HepG2 (cell line): ENCODE data around the gene SIDT1. TPM values are rescaled to one million over a fixed set of nuclear protein-coding genes. Genes with fewer than 3 reads are reported as not detected.

Source experiments
- ATAC-seq: fragments of 200-7000 bp; cut with Tn5 transposase; 3 replicates; pipeline ENCODE4 v1.9.1; 2020; ENCODE audit warnings: mild to moderate bottlenecking, moderate library complexity
- BruUV-seq: library from RNA; stranded (reverse); fragments of 400-500 nt; replicated peaks from 2 replicates; lab custom pipeline; 2021; lab: Mats Ljungman, UMichigan
- CTCF ChIA-PET: fragments of 300-600 bp; formaldehyde crosslinking; extraction: SDS; loops from one replicate; lab custom pipeline; 2021; ENCODE audit warnings: low total read pairs, inconsistent platforms, low intra/inter-chr PET ratio; lab: Yijun Ruan, JAX
- POLR2A ChIA-PET: fragments of 350-600 bp; sonication (Branson Sonifier 250); formaldehyde crosslinking; loops from one replicate; lab custom pipeline; 2020; ENCODE audit warnings: antibody characterized with exemption, inconsistent platforms; lab: Yijun Ruan, JAX
- DNase-seq: peaks from one replicate; pipeline ENCODE4 v3.0.0-alpha.2; 2015; ENCODE audit warnings: low spot score
- FAIRE-seq: peaks from 3 replicates; lab custom pipeline; 2011; peaks lifted over from hg19 to GRCh38; lab: Jason Lieb, UNC
- H2AFZ ChIP-seq: one replicate; pipeline ENCODE4 v1.6.1; 2011; ENCODE audit warnings: low read length, inconsistent platforms
- H3K27ac ChIP-seq: fragments of 300-600 bp; 3 replicates; pipeline ENCODE4 v1.8.0; 2011; ENCODE audit warnings: mixed run types, mild to moderate bottlenecking, mixed read lengths, low read length, inconsistent platforms; ENCODE audit not compliant: insufficient read depth; ENCODE audit errors: extremely low read length
- H3K27me3 ChIP-seq, 2 experiments: fragments of 200-600 bp in 1 of 2; 2 replicates in 1 of 2; 3 replicates in 1 of 2; pipeline versions ENCODE4 v1.6.0 to v1.8.0; 2011; ENCODE audit warnings: low read length in 2 of 2, mild to moderate bottlenecking in 2 of 2, moderate library complexity in 2 of 2, inconsistent platforms in 1 of 2; ENCODE audit not compliant: insufficient read depth in 2 of 2, control insufficient read depth in 1 of 2
- H3K36me3 ChIP-seq, 2 experiments: fragments of 200-600 bp in 1 of 2; replicated peaks in 1 of 2; 2 replicates in 1 of 2; 3 replicates in 1 of 2; pipeline versions ENCODE4 v1.5.1 to v1.8.0; 2011; ENCODE audit warnings: low read length in 2 of 2, inconsistent platforms in 1 of 2; ENCODE audit not compliant: insufficient read depth in 2 of 2, control insufficient read depth in 1 of 2
- H3K4me1 ChIP-seq: 2 replicates; pipeline ENCODE4 v1.5.1; 2012; ENCODE audit warnings: low read length, inconsistent platforms; ENCODE audit not compliant: insufficient read depth
- H3K4me2 ChIP-seq: 2 replicates; pipeline ENCODE4 v1.6.0; 2011; ENCODE audit warnings: low read depth, low read length, inconsistent platforms
- H3K4me3 ChIP-seq, 3 experiments: fragments of 200-600 bp in 1 of 3; sonication (generic), shearing (Covaris generic) in 1 of 3; replicated peaks in 1 of 3; 2 replicates each; pipeline ENCODE4 v1.5.1; 2011 to 2016; ENCODE audit warnings: low read length in 3 of 3, inconsistent platforms in 2 of 3, low read depth in 2 of 3, mild to moderate bottlenecking in 2 of 3, control low read depth in 1 of 3, mixed read lengths in 1 of 3; ENCODE audit not compliant: insufficient read depth in 1 of 3
- H3K79me2 ChIP-seq: one replicate; pipeline ENCODE4 v1.6.1; 2011; ENCODE audit warnings: low read length, inconsistent platforms; ENCODE audit not compliant: insufficient read depth
- H3K9ac ChIP-seq: 2 replicates; pipeline ENCODE4 v1.6.0; 2011; ENCODE audit warnings: mild to moderate bottlenecking, low read depth, low read length, inconsistent platforms; ENCODE audit not compliant: insufficient read depth
- H3K9me3 ChIP-seq: 2 replicates; pipeline ENCODE4 v1.5.1; 2012; ENCODE audit warnings: mild to moderate bottlenecking, low read length
- H4K20me1 ChIP-seq: 2 replicates; pipeline ENCODE4 v1.6.0; 2011; ENCODE audit warnings: inconsistent platforms, mild to moderate bottlenecking, low read length, moderate library complexity; ENCODE audit not compliant: insufficient read depth
- FOSL1 ChIP-seq: sonication (generic); formaldehyde crosslinking; IDR thresholded peaks from 2 replicates; pipeline ENCODE4 v1.9.0; 2021; ENCODE audit warnings: missing genetic modification reagents, borderline replicate concordance
- IRX3 ChIP-seq: sonication (generic); formaldehyde crosslinking; IDR thresholded peaks from 2 replicates; pipeline ENCODE4 v1.8.1; 2023; ENCODE audit warnings: mild to moderate bottlenecking, low read depth, missing genetic modification reagents, borderline replicate concordance
- KLF13 ChIP-seq: sonication (generic); formaldehyde crosslinking; IDR thresholded peaks from 2 replicates; pipeline ENCODE4 v1.4.0; 2020; ENCODE audit warnings: mild to moderate bottlenecking, missing genetic modification reagents
- NCOA5 ChIP-seq: sonication (generic); formaldehyde crosslinking; IDR thresholded peaks from 2 replicates; pipeline ENCODE4 v1.4.0; 2020; ENCODE audit warnings: missing genetic modification reagents
- RBFOX2 ChIP-seq: fragments of 200-400 bp; formaldehyde crosslinking; IDR thresholded peaks from 2 replicates; pipeline ENCODE4 v1.6.1; 2017; ENCODE audit warnings: low read depth, mild to moderate bottlenecking, low read length
- SNAPC2 ChIP-seq: sonication (generic); formaldehyde crosslinking; IDR thresholded peaks from 2 replicates; pipeline ENCODE4 v1.8.1; 2022; ENCODE audit warnings: mild to moderate bottlenecking, missing genetic modification reagents
- TP53 ChIP-seq: sonication (generic); formaldehyde crosslinking; conservative IDR thresholded peaks from 2 replicates; pipeline ENCODE4 v1.4.0; 2020; ENCODE audit warnings: missing genetic modification reagents
- ZNF143 ChIP-seq: sonication (generic); formaldehyde crosslinking; IDR thresholded peaks from 2 replicates; pipeline ENCODE4 v1.4.0; 2020; ENCODE audit warnings: missing genetic modification reagents
- ZNF224 ChIP-seq: sonication (generic); formaldehyde crosslinking; IDR thresholded peaks from 2 replicates; pipeline ENCODE4 v1.5.0; 2020; ENCODE audit warnings: mild to moderate bottlenecking, missing genetic modification reagents
- ZNF256 ChIP-seq: sonication (generic); formaldehyde crosslinking; conservative IDR thresholded peaks from 2 replicates; pipeline ENCODE4 v1.4.0; 2020; ENCODE audit warnings: missing genetic modification reagents
- ZNF839 ChIP-seq: sonication (generic); formaldehyde crosslinking; IDR thresholded peaks from 2 replicates; pipeline ENCODE4 v1.4.0; 2020; ENCODE audit warnings: missing genetic modification reagents, mild to moderate bottlenecking, borderline replicate concordance
- WGBS: methylation state at CpG from one replicate; pipeline ENCODE4 v1.1.6; 2017; ENCODE audit warnings: low lambda C conversion rate; 5-methylcytosine and 5-hydroxymethylcytosine counted together
- in situ Hi-C: cut with HindIII; loops from 2 replicates; pipeline ENCODE4 v1.10.0; 2017; ENCODE audit warnings: low pct_unique_long_range_greater_than_20kb; ENCODE audit not compliant: extremely low pct_ligation_motif_present
- intact Hi-C: fragments of 100-400 bp; cut with micrococcal nuclease; formaldehyde crosslinking; loops from one replicate; pipeline ENCODE4 v1.10.0; 2022; ENCODE audit not compliant: unreplicated experiment
- polyA plus RNA-seq, 8 experiments: library from polyadenylated mRNA; depleted of rRNA in 3 of 8; stranded (reverse) in 7 of 8; unstranded in 1 of 8; fragments of >200 nt; fragmentation: Illumina TruSeq in 4 of 8; extraction: Trizol in 4 of 8; gene quantifications; 2 replicates each; pipeline versions ENCODE4 v1.2.1 to v1.2.3, GENCODE V29; 2011 to 2016; ENCODE audit warnings: low read depth in 4 of 8, missing spikeins in 1 of 8, mixed read lengths in 1 of 8; ENCODE audit not compliant: insufficient read depth in 1 of 8
- total RNA-seq, 5 experiments: library from RNA; depleted of rRNA; stranded (reverse); fragments of >200 nt; fragmentation: Illumina TruSeq; extraction: Trizol; gene quantifications; 2 replicates each; pipeline ENCODE4 v1.2.3, GENCODE V29; 2016; ENCODE audit warnings: low read depth in 1 of 5
- TF ChIP-seq, protein P1 (sequence below): sonication (generic); formaldehyde crosslinking; IDR thresholded peaks from 2 replicates; pipeline ENCODE4 v1.8.1; 2023; ENCODE audit warnings: mild to moderate bottlenecking, inconsistent platforms, moderate library complexity, missing genetic modification reagents, borderline replicate concordance
- TF ChIP-seq, protein P2 (sequence below): sonication (generic); formaldehyde crosslinking; IDR thresholded peaks from 2 replicates; pipeline ENCODE4 v1.8.1; 2023; ENCODE audit warnings: mild to moderate bottlenecking, missing genetic modification reagents
- TF ChIP-seq, protein P3 (sequence below): sonication (generic); formaldehyde crosslinking; IDR thresholded peaks from 2 replicates; pipeline ENCODE4 v1.4.0; 2020; ENCODE audit warnings: mild to moderate bottlenecking, low read depth, missing genetic modification reagents
- TF ChIP-seq, protein P4 (sequence below): IDR thresholded peaks from 2 replicates; pipeline ENCODE4 v1.6.1; 2016; ENCODE audit warnings: missing genetic modification reagents, missing compliant biosample characterization

Gene SIDT1
- total and polyA plus RNA-seq, 2 of the 13 experiments (the other 11 are each of a cell fraction or from before 2014, with no cell fraction given), result 0.07 TPM

DNA sequence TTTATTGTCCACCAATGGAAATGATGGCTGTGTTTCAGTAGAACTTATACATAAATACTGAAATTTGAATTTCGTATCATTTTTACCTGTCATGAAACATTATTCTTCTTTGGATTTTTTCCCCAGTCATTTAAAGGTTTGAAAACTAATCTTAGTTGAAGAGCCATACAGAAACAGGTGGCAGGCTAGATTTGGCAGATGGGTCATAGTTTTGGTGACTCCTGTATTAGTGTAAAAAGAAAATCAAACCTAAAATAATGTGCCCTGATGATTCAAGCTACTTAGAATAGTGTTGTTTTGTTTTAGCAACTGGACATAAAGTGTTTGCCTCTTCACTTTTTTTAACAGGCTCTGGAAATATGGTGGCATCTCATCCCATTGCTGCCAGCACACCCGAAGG is 68.9 kb downstream of the SIDT1 start:
- intact Hi-C loops, result no loop called here
- TF ChIP-seq ZNF143, result no peak
- TF ChIP-seq, protein P1, sequence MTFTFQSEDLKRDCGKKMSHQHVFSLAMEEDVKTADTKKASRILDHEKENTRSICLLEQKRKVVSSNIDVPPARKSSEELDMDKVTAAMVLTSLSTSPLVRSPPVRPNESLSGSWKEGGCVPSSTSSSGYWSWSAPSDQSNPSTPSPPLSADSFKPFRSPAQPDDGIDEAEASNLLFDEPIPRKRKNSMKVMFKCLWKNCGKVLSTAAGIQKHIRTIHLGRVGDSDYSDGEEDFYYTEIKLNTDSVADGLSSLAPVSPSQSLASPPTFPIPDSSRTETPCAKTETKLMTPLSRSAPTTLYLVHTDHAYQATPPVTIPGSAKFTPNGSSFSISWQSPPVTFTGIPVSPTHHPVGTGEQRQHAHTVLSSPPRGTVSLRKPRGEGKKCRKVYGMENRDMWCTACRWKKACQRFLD (CRISPR knock-in tag), result no peak
- TF ChIP-seq, protein P2, sequence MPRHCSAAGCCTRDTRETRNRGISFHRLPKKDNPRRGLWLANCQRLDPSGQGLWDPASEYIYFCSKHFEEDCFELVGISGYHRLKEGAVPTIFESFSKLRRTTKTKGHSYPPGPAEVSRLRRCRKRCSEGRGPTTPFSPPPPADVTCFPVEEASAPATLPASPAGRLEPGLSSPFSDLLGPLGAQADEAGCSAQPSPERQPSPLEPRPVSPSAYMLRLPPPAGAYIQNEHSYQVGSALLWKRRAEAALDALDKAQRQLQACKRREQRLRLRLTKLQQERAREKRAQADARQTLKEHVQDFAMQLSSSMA (CRISPR knock-in tag), result no peak
- no peak for TF ChIP-seq NCOA5
- TF ChIP-seq ZNF256 (CRISPR knock-in tag), result no peak
- no peak for TF ChIP-seq IRX3 (CRISPR knock-in tag)
- TF ChIP-seq, protein P3, sequence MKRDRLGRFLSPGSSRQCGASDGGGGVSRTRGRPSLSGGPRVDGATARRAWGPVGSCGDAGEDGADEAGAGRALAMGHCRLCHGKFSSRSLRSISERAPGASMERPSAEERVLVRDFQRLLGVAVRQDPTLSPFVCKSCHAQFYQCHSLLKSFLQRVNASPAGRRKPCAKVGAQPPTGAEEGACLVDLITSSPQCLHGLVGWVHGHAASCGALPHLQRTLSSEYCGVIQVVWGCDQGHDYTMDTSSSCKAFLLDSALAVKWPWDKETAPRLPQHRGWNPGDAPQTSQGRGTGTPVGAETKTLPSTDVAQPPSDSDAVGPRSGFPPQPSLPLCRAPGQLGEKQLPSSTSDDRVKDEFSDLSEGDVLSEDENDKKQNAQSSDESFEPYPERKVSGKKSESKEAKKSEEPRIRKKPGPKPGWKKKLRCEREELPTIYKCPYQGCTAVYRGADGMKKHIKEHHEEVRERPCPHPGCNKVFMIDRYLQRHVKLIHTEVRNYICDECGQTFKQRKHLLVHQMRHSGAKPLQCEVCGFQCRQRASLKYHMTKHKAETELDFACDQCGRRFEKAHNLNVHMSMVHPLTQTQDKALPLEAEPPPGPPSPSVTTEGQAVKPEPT (CRISPR knock-in tag), result no peak
- TF ChIP-seq, protein P4, sequence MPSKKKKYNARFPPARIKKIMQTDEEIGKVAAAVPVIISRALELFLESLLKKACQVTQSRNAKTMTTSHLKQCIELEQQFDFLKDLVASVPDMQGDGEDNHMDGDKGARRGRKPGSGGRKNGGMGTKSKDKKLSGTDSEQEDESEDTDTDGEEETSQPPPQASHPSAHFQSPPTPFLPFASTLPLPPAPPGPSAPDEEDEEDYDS (CRISPR knock-in tag), result no peak
- no peak for TF ChIP-seq ZNF224 (CRISPR knock-in tag)
- TF ChIP-seq RBFOX2, result no peak
- TF ChIP-seq TP53 (CRISPR knock-in tag), result no peak
- TF ChIP-seq SNAPC2 (CRISPR knock-in tag), result no peak
- TF ChIP-seq ZNF839 (CRISPR knock-in tag), result no peak
- TF ChIP-seq KLF13 (CRISPR knock-in tag), result no peak
- no peak for TF ChIP-seq FOSL1 (CRISPR knock-in tag)
- no peak for DNase-seq
- BruUV-seq, result no TSS peak
- Histone ChIP-seq H3K9ac (no peak overlapping the region), H3K27ac (no peak overlapping the region), H3K79me2 (no peaks in the 10 kb centered on the region), H2AFZ (no peak overlapping the region), H4K20me1 (no peaks in the 10 kb centered on the region), H3K4me1 (no peaks in the 10 kb centered on the region), H3K4me3 (no peak overlapping the region), H3K27me3 (peaks cover 0 to 17% of the 10 kb centered on the region in 2 experiments; a peak in 1 of 5 replicates), H3K9me3 (no peaks in the 10 kb centered on the region), H3K4me2 (no peak overlapping the region), H3K36me3 (no peaks in the 10 kb centered on the region)
- no peak for ATAC-seq
- ChIA-PET POLR2A (no interaction called here), CTCF (no interaction called here)
- 0% methylated on average over 2 of the region's 2 CpGs for WGBS
- FAIRE-seq, result no peak
- in situ Hi-C loops, result no loop called here
